AG10803 (cell line): ENCODE data around the gene OR9G4.

Source experiments
- DNase-seq: peaks from one replicate; pipeline ENCODE4 v3.0.0; 2010; ENCODE audit warnings: low read depth
- H3K4me3 ChIP-seq: 2 replicates; pipeline ENCODE4 v1.5.1; 2011; ENCODE audit warnings: mild to moderate bottlenecking, low read length, control low read depth
- CTCF ChIP-seq: conservative IDR thresholded peaks from 2 replicates; pipeline ENCODE4 v1.5.1; 2011; ENCODE audit warnings: mild to moderate bottlenecking, low read length, control low read depth, inconsistent platforms

The OR9G4 gene

GRCh38 chr11:56700914-56701485 is 47.5 kb downstream of the OR9G4 start:
- no peak overlapping the region for H3K4me3 ChIP-seq
- no peak for DNase-seq
- TF ChIP-seq CTCF = no peak

- no peak for TF ChIP-seq CTCF
- no peak for DNase-seq
Observed at GRCh38 chr11:56700242-56700913, 48.1 kb downstream of the OR9G4 start.

DNA sequence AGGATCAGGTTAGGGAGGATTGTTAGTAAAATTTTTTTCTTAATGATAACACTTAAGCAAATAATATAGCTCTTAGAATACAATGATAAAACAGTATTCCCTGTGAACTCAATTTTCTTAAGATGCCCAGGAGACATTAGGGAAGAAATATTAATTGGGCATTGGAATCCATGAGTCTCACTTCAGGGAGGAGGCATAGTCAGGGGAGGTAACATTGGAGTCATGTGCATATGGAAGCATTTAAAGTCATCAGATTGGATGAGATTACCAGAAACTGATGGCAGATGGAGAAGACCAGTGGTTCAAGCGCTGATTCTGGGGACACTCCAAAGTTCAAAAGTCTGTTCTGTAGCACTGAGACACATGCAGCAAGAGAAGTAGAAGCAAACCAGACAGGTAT is 49.7 kb downstream of the OR9G4 start, which contains the start of gene OR9G1:
OR9G1 (plus strand) TSS at position 301 of the 400 bp plus-strand sequence. CDS start 1,293 bp downstream, outside the sequence.
- no peak within 1 kb of the TSS for H3K4me3 ChIP-seq
- no peak for TF ChIP-seq CTCF
- DNase-seq = no peak

More at GRCh38 chr11:56700242-56700913, 48.1 kb downstream of the OR9G4 start:
- no peak overlapping the region for H3K4me3 ChIP-seq

- TF ChIP-seq CTCF = no peak
- no peak overlapping the region for H3K4me3 ChIP-seq
- no peak for DNase-seq
Observed at GRCh38 chr11:56693428-56693827, 55.1 kb downstream of the OR9G4 start.
